HG03097 (cell line): ENCODE data around the gene ZFC3H1.
"Not testable (repeated sequence)": the region's sequence is repeated elsewhere in the genome, so short reads cannot be mapped to it uniquely, and the experiment has no call there.

Experiments
- ATAC-seq: cut with Tn5 transposase; IDR thresholded peaks from one replicate; pipeline ENCODE4 v1.9.1; 2021; ENCODE audit not compliant: unreplicated experiment, low FRiP score

ZFC3H1 gene

DNA sequence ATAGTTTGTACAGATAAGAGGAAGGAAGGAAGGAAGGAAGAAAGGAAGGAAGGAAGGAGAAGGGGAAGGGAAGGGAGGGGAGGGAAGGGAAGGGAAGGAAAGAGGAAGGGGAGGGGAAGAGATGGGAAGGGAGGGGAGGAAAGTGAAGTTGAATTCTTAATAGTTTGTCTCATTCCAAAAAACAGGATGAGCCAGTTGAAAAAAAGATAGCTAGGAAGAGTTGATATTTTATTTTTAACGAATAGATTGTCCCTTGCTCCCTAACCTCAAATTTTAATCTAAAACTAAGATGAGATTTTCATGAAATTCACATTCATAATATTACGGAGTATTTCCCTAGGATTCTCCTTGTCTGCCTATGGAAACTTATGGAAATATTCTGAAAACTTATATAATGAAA, 80.7 kb downstream of the ZFC3H1 start:
- ATAC-seq: no peak

DNA sequence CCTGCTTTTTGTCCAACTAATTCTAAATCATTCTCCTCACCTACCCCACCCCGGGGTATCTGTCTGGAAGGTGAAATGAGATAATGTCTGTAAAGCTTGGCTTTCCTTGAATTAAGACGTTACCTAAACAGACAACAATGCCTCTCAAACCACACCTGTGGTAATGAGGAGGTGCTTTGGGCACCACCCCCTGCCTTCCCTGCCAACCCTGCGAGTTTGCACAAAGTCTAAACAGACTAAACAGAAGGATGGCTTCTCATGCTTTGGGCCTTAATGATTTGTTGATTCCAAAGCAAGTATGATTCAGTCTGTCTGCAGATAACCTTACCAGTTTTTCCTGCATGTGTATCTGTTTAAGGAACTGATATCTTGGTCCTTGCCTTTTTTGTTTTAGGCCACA, 82.4 kb downstream of the ZFC3H1 start:
- ATAC-seq: no peak

GRCh38 chr12:71578694-71579258, 84.9 kb downstream of the ZFC3H1 start:
- ATAC-seq: no peak

DNA sequence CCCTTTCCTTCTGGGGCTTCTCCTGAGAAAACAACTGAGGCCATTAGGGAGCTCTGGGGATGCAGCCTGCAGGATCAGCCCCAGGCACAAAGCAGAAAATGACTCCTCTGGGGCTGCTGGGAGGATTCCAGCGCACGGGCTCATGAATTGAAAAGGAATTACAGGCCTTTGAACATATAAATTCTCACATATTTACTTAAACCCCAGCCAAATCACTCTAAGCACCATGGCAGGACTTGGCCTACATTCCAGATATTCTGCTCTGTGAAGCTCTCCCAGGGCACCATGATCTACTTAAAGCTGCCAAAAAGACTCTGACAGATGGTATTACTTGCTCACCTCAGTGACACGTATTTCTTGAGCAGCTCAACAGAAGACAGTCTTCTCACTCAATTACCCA, 87.2 kb downstream of the ZFC3H1 start:
- ATAC-seq: no peak

DNA sequence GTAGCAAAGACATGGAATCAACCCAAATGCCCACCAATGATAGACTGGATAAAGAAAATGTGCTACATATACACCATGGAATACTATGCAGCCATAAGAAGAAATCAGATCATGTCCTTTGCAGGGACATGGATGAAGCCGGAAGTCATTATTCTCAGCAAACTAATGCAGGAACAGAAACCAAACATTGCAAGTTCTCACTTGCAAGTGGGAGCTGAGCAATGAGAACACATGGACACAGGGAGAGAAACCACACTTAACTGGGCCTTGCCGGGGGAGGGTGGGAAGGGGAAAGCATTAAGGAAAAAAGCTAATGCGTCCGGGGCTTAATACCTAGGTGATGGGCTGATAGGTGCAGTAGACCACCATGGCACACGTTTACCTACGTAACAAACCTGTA, 93.8 kb downstream of the ZFC3H1 start:
- not testable (repeated sequence) for ATAC-seq

DNA sequence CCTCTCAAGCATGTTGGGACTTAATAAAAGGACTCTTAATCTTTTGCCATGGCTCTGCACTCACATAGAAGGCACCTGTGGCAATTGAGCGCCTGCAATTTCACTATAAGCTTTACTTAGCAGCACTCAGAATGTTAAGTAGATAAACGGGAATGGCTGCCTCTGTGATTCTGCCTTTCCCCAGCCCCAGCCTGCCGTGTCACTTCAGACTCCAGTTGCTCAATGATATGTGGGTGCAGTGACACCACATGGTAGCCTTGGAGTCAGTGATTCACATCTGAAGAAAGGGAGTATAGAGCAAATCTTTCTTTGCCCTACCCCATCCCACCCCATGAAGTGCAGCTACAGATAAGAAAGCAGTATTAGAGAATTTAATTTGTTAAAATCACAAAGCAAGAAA, 96.1 kb downstream of the ZFC3H1 start:
- no peak for ATAC-seq

GRCh38 chr12:71566655-71567054, 97.0 kb downstream of the ZFC3H1 start:
- no peak for ATAC-seq

GRCh38 chr12:71565535-71565934, 98.1 kb downstream of the ZFC3H1 start:
- no peak for ATAC-seq

DNA sequence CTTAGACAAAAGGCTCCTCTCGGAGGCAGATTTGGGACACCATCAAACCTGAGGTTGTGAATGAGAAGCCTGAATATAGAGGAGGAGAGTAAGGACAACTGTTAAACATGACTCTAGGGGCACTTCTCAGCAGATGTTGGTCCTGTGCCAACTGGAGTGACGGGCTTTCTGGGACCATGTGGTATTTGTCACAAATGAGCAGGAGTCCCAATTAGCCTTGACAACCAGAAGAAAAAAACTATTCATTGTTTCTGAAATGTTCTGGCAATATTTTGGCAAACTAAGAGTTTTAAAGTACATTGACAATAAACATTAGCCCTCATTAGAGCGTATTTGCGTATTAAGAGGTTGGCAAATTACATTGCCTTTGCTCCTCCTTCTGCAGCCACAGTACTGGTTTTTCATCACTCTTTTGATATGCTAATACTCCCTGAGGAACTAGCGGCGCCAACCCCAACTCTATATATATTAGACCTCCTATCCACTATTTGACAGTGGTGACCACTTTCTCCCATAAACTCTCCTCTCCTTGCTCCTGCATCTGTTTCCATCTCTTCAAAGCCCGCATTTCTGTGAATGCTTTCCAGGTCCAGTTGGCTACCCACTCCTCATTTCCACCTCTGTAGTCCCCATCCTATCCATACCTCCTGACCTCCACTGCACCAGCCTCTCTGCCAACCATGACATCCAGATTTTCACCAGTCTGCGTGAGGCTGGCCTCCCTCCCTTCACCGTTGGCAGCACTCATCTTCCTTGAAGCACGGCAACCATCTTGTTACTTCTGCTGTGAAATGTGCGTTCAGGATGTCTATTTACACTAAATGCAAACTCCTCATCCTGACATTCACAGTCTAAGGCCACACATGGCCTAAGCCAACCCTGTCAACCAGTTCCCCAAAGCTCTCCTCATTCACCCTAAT, 100.7 kb downstream of the ZFC3H1 start:
- ATAC-seq: no peak
